GM12801 (cell line): ENCODE data around the gene PLCB1.

Experiments used
- TF ChIP-seq, protein P1 (sequence below): IDR thresholded peaks from one replicate; pipeline ENCODE4 v1.5.1; 2011; ENCODE audit warnings: control low read depth; ENCODE audit not compliant: insufficient read length; ENCODE audit errors: extremely low read depth

PLCB1 gene

DNA sequence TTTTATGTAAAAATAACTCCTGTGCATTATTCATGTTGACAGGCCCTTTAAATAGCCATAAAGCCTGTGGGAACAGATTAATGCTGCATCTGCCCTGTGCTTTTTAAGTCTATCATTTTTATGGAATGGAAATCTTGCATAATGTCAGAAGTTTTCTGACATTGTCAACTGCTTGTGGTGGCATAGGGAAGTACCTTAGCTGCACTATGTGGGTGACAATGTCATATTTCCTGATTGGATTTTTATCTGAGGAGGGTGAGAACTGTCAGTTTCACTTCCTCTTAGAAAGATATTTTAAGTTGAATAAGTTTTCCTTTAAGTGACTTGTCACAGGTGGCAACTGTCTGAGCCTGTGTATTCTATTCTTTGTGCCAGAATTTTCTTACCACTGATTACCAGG lies 267.9 kb downstream of the PLCB1 start:
- TF ChIP-seq, protein P1, sequence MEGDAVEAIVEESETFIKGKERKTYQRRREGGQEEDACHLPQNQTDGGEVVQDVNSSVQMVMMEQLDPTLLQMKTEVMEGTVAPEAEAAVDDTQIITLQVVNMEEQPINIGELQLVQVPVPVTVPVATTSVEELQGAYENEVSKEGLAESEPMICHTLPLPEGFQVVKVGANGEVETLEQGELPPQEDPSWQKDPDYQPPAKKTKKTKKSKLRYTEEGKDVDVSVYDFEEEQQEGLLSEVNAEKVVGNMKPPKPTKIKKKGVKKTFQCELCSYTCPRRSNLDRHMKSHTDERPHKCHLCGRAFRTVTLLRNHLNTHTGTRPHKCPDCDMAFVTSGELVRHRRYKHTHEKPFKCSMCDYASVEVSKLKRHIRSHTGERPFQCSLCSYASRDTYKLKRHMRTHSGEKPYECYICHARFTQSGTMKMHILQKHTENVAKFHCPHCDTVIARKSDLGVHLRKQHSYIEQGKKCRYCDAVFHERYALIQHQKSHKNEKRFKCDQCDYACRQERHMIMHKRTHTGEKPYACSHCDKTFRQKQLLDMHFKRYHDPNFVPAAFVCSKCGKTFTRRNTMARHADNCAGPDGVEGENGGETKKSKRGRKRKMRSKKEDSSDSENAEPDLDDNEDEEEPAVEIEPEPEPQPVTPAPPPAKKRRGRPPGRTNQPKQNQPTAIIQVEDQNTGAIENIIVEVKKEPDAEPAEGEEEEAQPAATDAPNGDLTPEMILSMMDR: no peak

DNA sequence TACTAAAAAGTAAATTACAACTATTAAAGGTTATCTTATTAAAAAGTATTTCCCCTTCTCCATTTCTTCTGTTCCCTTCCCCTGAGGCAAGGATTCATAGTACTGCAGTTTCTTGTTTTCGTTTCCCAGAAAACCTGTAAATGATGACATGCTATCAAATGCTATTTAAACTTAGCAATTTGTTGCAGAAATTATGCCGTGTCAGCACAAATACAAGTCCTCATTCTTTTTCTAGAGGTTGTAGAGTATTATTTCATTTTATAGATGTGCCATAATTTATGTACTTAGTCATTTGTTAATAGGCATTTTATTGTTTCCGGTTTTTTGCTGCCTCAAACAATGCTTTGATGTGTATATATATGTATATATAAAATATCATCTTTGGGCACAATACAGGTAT lies 268.4 kb downstream of the PLCB1 start:
- TF ChIP-seq, protein P1: no peak

DNA sequence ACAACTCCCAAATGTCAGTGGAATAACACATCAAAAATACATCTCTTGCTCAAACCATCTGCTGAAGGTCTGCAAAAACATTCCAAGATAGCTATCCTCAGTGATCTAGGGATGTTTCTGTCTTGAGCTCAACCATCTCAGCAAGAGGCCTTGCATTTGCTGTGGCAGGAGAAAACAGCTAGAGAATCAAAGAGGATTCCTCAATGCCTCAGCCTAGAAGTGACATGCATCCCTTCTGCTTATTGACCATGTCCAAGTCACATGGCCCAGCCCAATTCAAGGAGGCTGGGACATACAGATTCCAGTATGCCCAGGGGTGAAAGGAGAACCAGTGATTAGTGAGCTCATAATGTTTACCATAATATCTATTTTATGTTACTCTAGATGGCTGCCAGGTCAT lies 269.5 kb downstream of the PLCB1 start:
- TF ChIP-seq, protein P1: no peak

DNA sequence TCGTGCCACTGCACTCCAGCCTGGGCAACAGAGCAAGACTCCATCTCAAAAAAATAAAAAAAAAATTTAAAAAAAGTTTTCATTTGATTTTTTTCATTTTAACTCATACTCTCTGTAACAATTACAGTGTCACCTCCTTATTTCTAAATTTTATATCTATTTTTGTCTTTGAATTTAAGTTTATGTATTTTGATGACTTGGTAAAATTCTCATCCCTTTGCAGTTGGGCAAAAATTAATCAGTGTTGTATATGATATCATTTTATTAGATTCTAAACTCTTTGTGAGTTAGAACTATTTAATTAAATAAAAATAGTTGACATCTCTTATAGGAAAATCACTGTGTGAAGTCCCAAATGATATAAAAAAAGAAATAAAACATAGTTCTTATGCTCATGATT lies 270.7 kb downstream of the PLCB1 start:
- TF ChIP-seq, protein P1: no peak

DNA sequence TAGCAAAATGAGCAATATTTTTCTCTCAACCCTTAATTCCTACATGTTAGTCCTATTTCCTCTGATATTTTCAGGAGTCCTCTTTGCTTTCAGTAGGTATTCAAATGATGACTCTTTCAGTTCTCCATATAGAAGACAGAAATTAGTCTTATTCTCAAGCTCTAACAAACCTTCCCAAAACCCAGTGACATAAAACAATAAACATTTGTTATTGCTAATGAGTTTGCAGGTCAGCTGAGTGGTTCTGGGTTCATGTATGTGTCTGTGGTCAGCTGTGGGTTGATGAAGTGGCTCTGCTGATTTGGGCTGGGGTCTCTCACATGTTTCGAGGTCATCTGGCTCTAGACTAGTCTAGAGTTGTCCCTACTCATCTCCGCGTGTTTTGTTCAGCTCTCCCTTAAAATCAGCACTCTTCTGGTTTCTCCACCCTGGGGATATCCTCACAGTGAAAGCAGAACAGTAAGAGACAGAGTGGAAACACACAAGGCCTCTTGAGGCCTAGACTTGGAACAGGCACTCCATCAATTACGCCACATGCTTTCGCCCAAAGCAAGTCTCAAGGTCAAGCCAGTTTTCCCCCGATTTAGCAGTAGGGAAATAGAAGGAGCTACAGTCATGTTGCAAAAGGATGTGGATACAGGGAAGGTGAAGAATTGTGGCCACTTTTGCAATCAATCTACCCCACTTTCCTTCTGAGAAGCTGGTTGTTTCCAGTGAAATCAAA lies 273.0 kb downstream of the PLCB1 start:
- TF ChIP-seq, protein P1: no peak

DNA sequence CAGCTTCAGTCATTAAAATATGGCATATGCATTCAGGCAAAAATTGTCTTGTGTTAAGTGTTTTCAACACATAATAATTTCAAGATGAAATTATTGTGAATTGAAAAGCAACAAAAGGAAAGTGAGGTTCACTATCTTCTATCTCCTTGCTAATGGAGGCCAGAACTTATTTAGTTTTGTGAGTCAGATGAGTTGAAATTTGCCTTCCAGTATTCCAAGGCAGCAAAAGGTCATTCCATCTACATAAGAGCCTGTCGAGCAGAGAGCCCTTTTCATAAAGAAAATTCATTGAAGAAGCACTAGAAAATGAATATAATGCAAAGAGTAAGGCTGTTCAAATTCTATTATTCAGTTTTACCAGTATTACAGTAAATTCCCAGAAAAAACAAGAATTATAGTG lies 274.3 kb downstream of the PLCB1 start:
- TF ChIP-seq, protein P1: no peak

DNA sequence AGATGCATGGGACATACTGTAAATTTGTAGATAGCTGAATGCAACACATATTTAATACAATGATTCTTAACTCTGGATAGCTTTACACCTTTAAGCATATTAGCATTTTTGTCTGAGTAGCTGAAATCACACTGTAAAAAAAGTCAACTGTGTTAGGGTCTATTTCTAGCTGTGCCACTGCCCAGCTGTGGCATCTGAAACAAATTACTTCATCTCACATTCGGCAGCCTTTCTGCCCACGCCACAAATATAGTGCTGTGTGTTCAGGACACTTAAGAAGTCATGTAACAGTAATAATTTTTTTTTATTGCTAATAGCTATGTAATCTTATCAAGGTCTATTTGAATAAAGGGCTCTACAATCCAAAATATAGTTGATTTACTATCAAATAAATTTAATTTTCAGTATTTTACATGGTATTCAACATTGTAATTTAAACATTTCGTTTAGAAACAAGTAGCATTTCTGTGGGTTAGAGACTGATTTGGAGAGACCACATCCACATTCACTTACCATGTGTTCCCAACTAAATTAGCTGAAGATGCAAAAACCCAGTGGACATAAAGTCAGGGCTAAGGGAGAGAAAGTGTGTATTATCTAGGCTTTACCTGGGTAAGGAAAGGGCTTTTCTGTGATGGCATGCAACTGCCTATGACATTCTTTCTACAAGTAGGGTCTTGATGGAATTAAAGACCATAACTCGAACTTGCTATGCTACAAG lies 276.7 kb downstream of the PLCB1 start:
- TF ChIP-seq, protein P1: no peak
